ENCODE data around the gene IFNA16. TPM values are rescaled to one million over a fixed set of nuclear protein-coding genes. Genes with fewer than 3 reads are reported as not detected.

IFNA16 gene
- total RNA-seq (2014; rRNA removed; shearing (Covaris generic)) = not detected in 2 replicates

GRCh38 chr9:21217211-21217610, at the start of gene IFNA16:
TSS of gene IFNA16 (minus strand) at chr9:21217311. CDS start at chr9:21217305, 6 bp downstream.

DNA sequence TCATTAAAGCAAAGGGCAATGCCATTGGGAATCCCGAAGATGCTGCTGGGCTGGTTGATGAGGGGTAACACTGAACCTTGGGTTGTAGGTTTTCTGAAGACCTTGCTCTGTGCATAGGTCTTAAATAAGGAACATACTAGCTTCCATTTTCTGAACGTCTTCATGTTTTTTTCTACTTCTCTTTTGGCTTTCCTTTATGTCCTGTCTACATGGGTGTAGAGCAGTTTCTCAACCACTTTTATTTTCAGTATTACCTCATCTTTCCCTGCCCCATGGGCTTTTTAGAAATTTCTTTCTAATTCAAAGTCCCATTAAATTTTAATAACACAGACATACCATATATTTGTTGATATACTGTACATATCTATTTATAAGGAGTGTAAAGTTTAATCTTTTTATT, 22.8 kb upstream of the IFNA16 start, which contains the start of gene IFNA14:
Gene IFNA14 (minus strand): TSS at position 95 of the 400 bp plus-strand sequence. CDS start 70 bp downstream, at position 25.

GRCh38 chr9:21228122-21228521, 11.0 kb upstream of the IFNA16 start, which contains the start of gene IFNA17:
TSS of gene IFNA17 (minus strand) at chr9:21228222. CDS start at chr9:21228173, 49 bp downstream.

DNA sequence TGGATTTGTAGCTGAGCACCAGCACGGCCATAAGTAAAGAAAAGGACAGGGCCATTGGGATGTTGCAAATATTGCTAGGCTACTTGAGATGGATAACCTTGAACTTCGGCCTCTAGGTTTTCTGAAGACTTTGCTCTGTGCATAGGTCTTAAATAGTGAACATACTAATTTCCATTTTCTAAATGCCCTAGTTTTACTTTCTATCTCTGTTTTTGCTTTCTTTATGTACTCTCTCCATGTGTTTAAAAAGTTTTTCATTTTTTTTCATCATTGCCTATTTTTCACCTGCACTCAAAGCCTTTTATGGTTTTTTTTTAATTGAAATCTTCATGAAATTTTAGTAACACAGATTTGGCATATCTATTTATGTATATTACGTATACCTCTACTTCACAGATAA, 10.1 kb downstream of the IFNA16 start, which contains the start of gene IFNA10:
Gene IFNA10 (minus strand): TSS at position 101 of the 400 bp plus-strand sequence. CDS start 46 bp downstream, at position 55.

DNA sequence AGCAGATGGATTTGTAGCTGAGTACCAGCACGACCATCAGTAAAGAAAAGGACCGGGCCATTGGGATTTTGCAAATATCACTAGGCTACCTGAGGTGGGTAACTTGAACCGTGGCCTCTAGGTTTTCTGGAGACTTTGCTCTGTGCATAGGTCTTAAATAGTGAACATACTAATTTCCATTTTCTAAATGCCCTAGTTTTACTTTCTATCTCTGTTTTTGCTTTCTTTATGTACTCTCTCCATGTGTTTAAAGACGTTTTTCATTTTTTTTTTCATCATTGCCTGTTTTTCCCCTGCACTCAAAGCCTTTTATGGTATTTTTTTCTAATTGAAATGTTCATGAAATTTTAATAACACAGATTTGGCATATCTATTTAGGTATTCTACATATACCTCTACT, 15.0 kb downstream of the IFNA16 start, which contains the start of gene IFNA7:
Gene IFNA7 (minus strand): TSS at position 101 of the 400 bp plus-strand sequence. CDS start 40 bp downstream, at position 61.

GRCh38 chr9:21187487-21187886, 29.6 kb downstream of the IFNA16 start, which contains the start of gene IFNA4:
TSS of gene IFNA4 (minus strand) at chr9:21187587. CDS start at chr9:21187531, 56 bp downstream.

DNA sequence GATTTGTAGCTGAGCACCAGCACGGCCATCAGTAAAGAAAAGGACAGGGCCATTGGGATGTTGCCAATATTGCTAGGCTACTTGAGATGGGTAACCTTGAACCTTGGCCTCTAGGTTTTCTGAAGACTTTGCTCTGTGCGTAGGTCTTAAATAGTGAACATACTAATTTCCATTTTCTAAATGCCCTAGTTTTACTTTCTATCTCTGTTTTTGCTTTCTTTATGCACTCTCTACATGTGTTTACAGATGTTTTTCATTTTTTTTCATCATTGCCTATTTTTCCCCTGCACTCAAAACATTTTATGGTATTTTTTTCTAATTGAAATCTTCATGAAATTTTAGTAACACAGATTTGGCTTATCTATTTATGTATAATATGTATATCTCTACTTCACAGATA, 50.6 kb downstream of the IFNA16 start, which contains the start of gene IFNA21:
Gene IFNA21 (minus strand): TSS at position 101 of the 400 bp plus-strand sequence. CDS start 48 bp downstream, at position 53.

Other genes with a start within 250 kb of the IFNA16 start
- gene HACD4, start 185.7 kb downstream of the IFNA16 start, total RNA-seq (2014; rRNA removed; shearing (Covaris generic)) = not detected in 2 replicates
- gene IFNB1, start 139.4 kb downstream of the IFNA16 start, total RNA-seq (2014; rRNA removed; shearing (Covaris generic)) = not detected in 2 replicates
- not detected in 2 replicates for gene IFNW1, start 75.5 kb downstream of the IFNA16 start, total RNA-seq (2014; rRNA removed; shearing (Covaris generic))
- not detected in 2 replicates for gene IFNA21, start 50.7 kb downstream of the IFNA16 start, total RNA-seq (2014; rRNA removed; shearing (Covaris generic))
- not detected in 2 replicates for gene IFNA4, start 29.7 kb downstream of the IFNA16 start, total RNA-seq (2014; rRNA removed; shearing (Covaris generic))
- not detected in 2 replicates for gene IFNA7, start 15.1 kb downstream of the IFNA16 start, total RNA-seq (2014; rRNA removed; shearing (Covaris generic))
- not detected in 2 replicates for gene IFNA10, start 10.2 kb downstream of the IFNA16 start, total RNA-seq (2014; rRNA removed; shearing (Covaris generic))
- gene IFNA17, start 10.9 kb upstream of the IFNA16 start, total RNA-seq (2014; rRNA removed; shearing (Covaris generic)) = not detected in 2 replicates
- gene IFNA14, start 22.7 kb upstream of the IFNA16 start, total RNA-seq (2014; rRNA removed; shearing (Covaris generic)) = not detected in 2 replicates
- gene IFNA5, start 88.0 kb upstream of the IFNA16 start, total RNA-seq (2014; rRNA removed; shearing (Covaris generic)) = not detected in 2 replicates
- gene KLHL9, start 118.1 kb upstream of the IFNA16 start, total RNA-seq (2014; rRNA removed; shearing (Covaris generic)) = 18.4 and 20.8 TPM in 2 replicates
- not detected in 2 replicates for gene IFNA6, start 133.6 kb upstream of the IFNA16 start, total RNA-seq (2014; rRNA removed; shearing (Covaris generic))
- gene IFNA13, start 150.7 kb upstream of the IFNA16 start, total RNA-seq (2014; rRNA removed; shearing (Covaris generic)) = not detected in 2 replicates
- gene IFNA2, start 168.1 kb upstream of the IFNA16 start, total RNA-seq (2014; rRNA removed; shearing (Covaris generic)) = not detected in 2 replicates
- not detected in 2 replicates for gene IFNA8, start 191.8 kb upstream of the IFNA16 start, total RNA-seq (2014; rRNA removed; shearing (Covaris generic))
- gene IFNA1, start 223.1 kb upstream of the IFNA16 start, total RNA-seq (2014; rRNA removed; shearing (Covaris generic)) = not detected in 2 replicates

Data from A375 (cell line).